ENCODE results near the gene OR4A47. TPM values are rescaled to one million over a fixed set of nuclear protein-coding genes. Genes with fewer than 3 reads are reported as not detected.
"Not testable (repeated sequence)": the region's sequence is repeated elsewhere in the genome, so short reads cannot be mapped to it uniquely, and the experiment has no call there.

Gene OR4A47
- total RNA-seq, result not detected in 2 replicates

- H3K9me3 Mint-ChIP-seq; H3K27me3 Mint-ChIP-seq (ENCODE audit: low read depth); H3K4me3 Mint-ChIP-seq (ENCODE audit: low read depth); intact Hi-C loops (cut with micrococcal nuclease); H3K36me3 Mint-ChIP-seq (ENCODE audit: low read depth); DNase-seq (ENCODE audit: low spot score); H3K27ac Mint-ChIP-seq; H3K4me1 Mint-ChIP-seq (ENCODE audit: low read depth): not testable (repeated sequence)
Measured at GRCh38 chr11:48488493-48488892, at the start of gene OR4A47. TSS of gene OR4A47 (plus strand) at chr11:48488793. CDS start at chr11:48488793, 0 bp downstream.

GRCh38 chr11:48455909-48456308, 32.7 kb upstream of the OR4A47 start:
- H3K9me3 Mint-ChIP-seq; H3K27ac Mint-ChIP-seq; H3K27me3 Mint-ChIP-seq (ENCODE audit: low read depth); intact Hi-C loops (cut with micrococcal nuclease); H3K36me3 Mint-ChIP-seq (ENCODE audit: low read depth); DNase-seq (ENCODE audit: low spot score); H3K4me1 Mint-ChIP-seq (ENCODE audit: low read depth); H3K4me3 Mint-ChIP-seq (ENCODE audit: low read depth): not testable (repeated sequence)

- intact Hi-C loops (cut with micrococcal nuclease); H3K4me1 Mint-ChIP-seq (ENCODE audit: low read depth); H3K27me3 Mint-ChIP-seq (ENCODE audit: low read depth); DNase-seq (ENCODE audit: low spot score); H3K27ac Mint-ChIP-seq; H3K36me3 Mint-ChIP-seq (ENCODE audit: low read depth); H3K4me3 Mint-ChIP-seq (ENCODE audit: low read depth); H3K9me3 Mint-ChIP-seq: not testable (repeated sequence)
Measured at GRCh38 chr11:48473966-48474365, 14.6 kb upstream of the OR4A47 start.

GRCh38 chr11:48474703-48475102, 13.9 kb upstream of the OR4A47 start:
- H3K27me3 Mint-ChIP-seq (ENCODE audit: low read depth); intact Hi-C loops (cut with micrococcal nuclease); H3K4me1 Mint-ChIP-seq (ENCODE audit: low read depth); DNase-seq (ENCODE audit: low spot score); H3K27ac Mint-ChIP-seq; H3K4me3 Mint-ChIP-seq (ENCODE audit: low read depth); H3K9me3 Mint-ChIP-seq; H3K36me3 Mint-ChIP-seq (ENCODE audit: low read depth): not testable (repeated sequence)

GRCh38 chr11:48506169-48506568, 17.6 kb downstream of the OR4A47 start:
- H3K27me3 Mint-ChIP-seq (ENCODE audit: low read depth); H3K4me3 Mint-ChIP-seq (ENCODE audit: low read depth); H3K4me1 Mint-ChIP-seq (ENCODE audit: low read depth); H3K27ac Mint-ChIP-seq; intact Hi-C loops (cut with micrococcal nuclease); H3K36me3 Mint-ChIP-seq (ENCODE audit: low read depth); DNase-seq (ENCODE audit: low spot score); H3K9me3 Mint-ChIP-seq: not testable (repeated sequence)

GRCh38 chr11:48538991-48539390, 50.4 kb downstream of the OR4A47 start:
- intact Hi-C loops (cut with micrococcal nuclease), result no loop called here
- peaks cover 6% of the 10 kb centered on the region for H3K9me3 Mint-ChIP-seq
- H3K27me3 Mint-ChIP-seq (ENCODE audit: low read depth), result no peaks in the 10 kb centered on the region
- H3K27ac Mint-ChIP-seq, result no peak overlapping the region
- DNase-seq (ENCODE audit: low spot score), result no peak
- no peaks in the 10 kb centered on the region for H3K36me3 Mint-ChIP-seq (ENCODE audit: low read depth)
- no peaks in the 10 kb centered on the region for H3K4me1 Mint-ChIP-seq (ENCODE audit: low read depth)
- H3K4me3 Mint-ChIP-seq (ENCODE audit: low read depth), result no peak overlapping the region

Other genes starting within 250 kb of the OR4A47 start
- not detected in 2 replicates for gene OR4X2, start 243.7 kb upstream of the OR4A47 start, total RNA-seq
- not detected in 2 replicates for gene OR4X1, start 224.9 kb upstream of the OR4A47 start, total RNA-seq
- gene OR4S1, start 182.6 kb upstream of the OR4A47 start, total RNA-seq, result not detected in 2 replicates
- not detected in 2 replicates for gene OR4C3, start 163.9 kb upstream of the OR4A47 start, total RNA-seq
- not detected in 2 replicates for gene OR4C5, start 122.3 kb upstream of the OR4A47 start, total RNA-seq

All from activated T-helper 2 cell treated with anti-CD3 and anti-CD28 coated beads, Interferon-gamma antibody, Interleukin-2, Interleukin-4, amounts not matched to agents 10 μg/mL and 5 μg/mL and 100 μg/mL, durations not matched to agents 14 hours and 24 hours and 36 hours (primary cell).